GM21717 (cell line): ENCODE data around the gene E2F6.

Experiments used
- ATAC-seq: cut with Tn5 transposase; IDR thresholded peaks from one replicate; pipeline ENCODE4 v1.9.1; 2021; ENCODE audit warnings: mild to moderate bottlenecking, moderate library complexity; ENCODE audit not compliant: unreplicated experiment

The E2F6 gene

DNA sequence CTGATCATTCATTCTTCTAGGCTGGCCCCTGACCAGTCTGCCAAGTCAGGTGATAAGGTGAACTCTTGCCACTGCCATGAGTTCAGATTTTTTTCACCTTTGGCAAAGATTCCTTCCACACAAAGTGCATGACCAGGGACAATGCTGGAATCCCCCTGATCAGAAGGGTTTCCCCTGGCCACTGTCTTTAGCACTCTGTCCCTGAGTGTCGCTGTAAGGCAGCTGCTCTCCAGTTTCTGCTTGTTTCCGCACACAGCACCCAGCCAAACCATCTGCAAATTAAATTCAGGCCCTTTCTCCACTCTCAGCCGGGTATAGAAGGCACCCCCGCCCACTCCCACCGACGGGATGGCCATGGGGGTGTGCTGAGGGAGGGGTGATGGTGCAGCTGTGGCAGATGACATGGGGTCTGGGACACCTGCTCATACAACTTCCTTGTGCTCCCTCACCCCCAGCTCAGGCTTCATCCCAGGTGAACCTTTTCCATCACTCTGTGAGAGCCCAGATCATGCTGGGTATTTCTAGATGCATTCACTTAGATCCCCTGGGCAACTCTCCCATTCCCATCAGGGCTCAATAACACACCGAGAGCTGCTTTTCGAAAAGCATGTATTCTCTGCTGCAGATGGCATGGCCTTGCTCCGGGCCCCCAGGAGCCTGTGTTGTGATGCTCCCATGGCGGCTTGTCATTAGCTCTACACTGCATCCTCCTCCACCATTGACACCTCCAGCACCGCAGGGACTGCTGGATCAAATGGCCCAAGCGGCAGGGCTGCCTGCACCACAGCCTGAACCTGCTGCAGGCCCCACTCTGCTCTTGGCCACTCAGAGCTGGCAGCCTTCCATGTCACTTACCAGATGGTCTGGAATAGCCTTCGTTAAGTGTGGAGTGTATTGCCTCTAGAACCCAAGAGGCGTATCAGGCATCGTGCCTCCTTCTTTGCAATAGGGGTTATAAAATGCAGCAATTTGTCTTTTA lies 69.2 kb downstream of the E2F6 start:
- ATAC-seq, result no peak

DNA sequence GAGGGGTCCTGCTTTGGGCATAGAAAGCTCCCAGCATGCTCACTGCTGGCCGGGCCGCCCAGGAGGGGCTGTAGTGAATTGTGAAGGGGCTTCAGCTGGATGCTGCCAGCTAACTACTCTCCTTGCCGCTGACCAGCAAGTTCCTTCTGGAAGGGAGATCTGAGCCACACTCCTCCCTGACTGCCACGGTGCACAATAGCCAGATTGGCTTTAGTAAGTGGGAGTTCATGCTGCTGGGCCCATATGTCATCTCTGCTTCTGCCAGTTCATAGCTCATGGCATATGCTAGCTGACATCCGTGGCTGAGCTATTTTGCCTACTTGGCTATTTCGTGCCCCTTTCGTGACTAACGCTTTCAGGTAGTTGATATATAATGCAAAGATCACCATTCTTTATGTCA lies 69.9 kb downstream of the E2F6 start:
- ATAC-seq, result no peak

DNA sequence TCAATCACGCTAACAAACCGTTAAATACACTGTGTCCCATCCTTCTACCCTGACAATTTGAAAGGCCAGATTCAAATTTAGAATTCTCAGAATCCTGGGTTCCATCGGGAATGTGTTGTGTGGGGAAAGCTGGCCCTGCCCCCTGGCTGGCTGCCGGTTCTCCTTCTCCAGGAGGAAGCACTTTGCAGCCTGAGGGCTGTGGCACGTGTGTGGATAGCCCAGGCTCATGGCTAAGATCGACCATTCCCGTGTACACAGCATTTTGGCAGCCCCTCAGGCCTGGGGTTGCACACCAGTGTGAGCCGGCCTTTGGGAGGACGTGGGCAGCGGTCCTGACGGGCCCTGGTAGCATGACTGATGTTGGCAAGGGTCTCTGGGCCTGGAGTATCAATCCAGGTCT lies 70.6 kb downstream of the E2F6 start:
- ATAC-seq, result no peak
